Panc1 (cell line): Measurements from ENCODE around the gene RIMBP2.

ENCODE experiments used
- POLR2AphosphoS5 ChIP-seq: IDR thresholded peaks from 2 replicates; pipeline ENCODE4 v1.6.1; 2012; ENCODE audit warnings: mild to moderate bottlenecking, low read depth, low read length, moderate library complexity
- SIN3A ChIP-seq: IDR thresholded peaks from 2 replicates; pipeline ENCODE4 v1.6.1; 2012; ENCODE audit warnings: low read depth, mild to moderate bottlenecking, low read length, moderate library complexity, borderline replicate concordance; ENCODE audit not compliant: insufficient read depth

- TF ChIP-seq SIN3A, result no peak
- no peak for TF ChIP-seq POLR2AphosphoS5
Measured at GRCh38 chr12:130593056-130593455, 123.0 kb downstream of the RIMBP2 start.
